Stimulated activated CD4-positive, alpha-beta T cell treated with anti-CD3 and anti-CD28 coated beads, Interleukin-1b, Interleukin-23, amount 100 ng/mL, for 24 hours (primary cell): Measurements from ENCODE around the gene ZSWIM4.

Source experiments
- DNase-seq, 4 experiments: peaks; one replicate each; pipeline ENCODE4 v3.0.0-alpha.2; 2020; ENCODE audit warnings: low read depth in 4 of 4, low spot score in 1 of 4

The ZSWIM4 gene

GRCh38 chr19:13870873-13871272, 75.6 kb downstream of the ZSWIM4 start:
- no peak for DNase-seq

- DNase-seq: no peak
Observed at GRCh38 chr19:13872339-13872694, 77.1 kb downstream of the ZSWIM4 start.

- DNase-seq: no peak
Observed at GRCh38 chr19:13872695-13873389, 77.6 kb downstream of the ZSWIM4 start.

GRCh38 chr19:13873834-13874515, 78.7 kb downstream of the ZSWIM4 start:
- DNase-seq: no peak

- DNase-seq: no peak
Observed at GRCh38 chr19:13875824-13876223, 80.6 kb downstream of the ZSWIM4 start.

GRCh38 chr19:13876834-13877233, 81.6 kb downstream of the ZSWIM4 start, which contains the start of gene NANOS3:
NANOS3 (plus strand) TSS chr19:13877134; CDS start chr19:13877249, 115 bp downstream.
- DNase-seq: no peak

GRCh38 chr19:13877303-13877702, 82.1 kb downstream of the ZSWIM4 start:
- DNase-seq: no peak

GRCh38 chr19:13880059-13881043, 85.1 kb downstream of the ZSWIM4 start:
- DNase-seq: peak; percentile 92 to 99 (median 98)

- DNase-seq: no peak
Observed at GRCh38 chr19:13881251-13881691, 86.0 kb downstream of the ZSWIM4 start.
